ENCODE measurements around the gene MAGED2. TPM values are rescaled to one million over a fixed set of nuclear protein-coding genes. Genes with fewer than 3 reads are reported as not detected.
"Not testable (repeated sequence)": the region's sequence is repeated elsewhere in the genome, so short reads cannot be mapped to it uniquely, and the experiment has no call there.

MAGED2 gene
- total RNA-seq, 1 experiment from 2014 or later = 36.5 TPM

DNA sequence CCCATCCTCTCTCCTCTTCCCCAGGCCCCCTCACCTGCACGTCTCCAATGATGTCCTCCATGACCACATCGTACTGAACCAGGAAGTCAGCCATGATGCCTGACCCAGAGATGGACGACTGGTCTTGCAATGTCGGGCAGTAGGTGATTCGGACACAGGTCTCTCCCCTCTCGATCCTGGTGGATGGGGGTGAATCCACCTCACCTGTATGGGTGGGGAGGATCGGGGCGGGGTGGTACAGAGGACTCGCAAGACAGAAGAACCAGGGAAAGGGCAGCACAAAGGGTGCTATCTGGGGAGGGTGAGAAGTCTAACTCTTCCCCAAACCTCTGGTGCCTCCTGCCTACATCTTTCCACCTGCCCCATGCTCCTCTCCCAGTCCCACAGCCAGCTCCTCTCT lies 19.1 kb upstream of the MAGED2 start:
- H4K20me1 ChIP-seq (ENCODE audit: insufficient read depth, low read depth, low read length) = no peaks in the 10 kb centered on the region
- H3K27me3 ChIP-seq (ENCODE audit: low read length) = no peaks in the 10 kb centered on the region
- H3K9me3 ChIP-seq (ENCODE audit: low read length) = no peaks in the 10 kb centered on the region
- H3K36me3 ChIP-seq (ENCODE audit: insufficient read depth, low read length) = no peaks in the 10 kb centered on the region
- no peaks in the 10 kb centered on the region for H3K9me2 ChIP-seq (replicated peaks; ENCODE audit: insufficient read depth, low read length)
- no peak overlapping the region for H3K4me2 ChIP-seq (ENCODE audit: low read depth, low read length, poor library complexity, severe bottlenecking)
- no peak overlapping the region for H3K4me3 ChIP-seq (ENCODE audit: low read length)
- no peak for DNase-seq
- no peak overlapping the region for H2AFZ ChIP-seq (ENCODE audit: low read length)
- no peak overlapping the region for H3K9ac ChIP-seq (ENCODE audit: low read length)
- H3K27ac ChIP-seq (ENCODE audit: low read length) = no peak overlapping the region
- H3K4me1 ChIP-seq (ENCODE audit: low read length) = no peaks in the 10 kb centered on the region
- H3K79me2 ChIP-seq (ENCODE audit: low read length) = no peaks in the 10 kb centered on the region

DNA sequence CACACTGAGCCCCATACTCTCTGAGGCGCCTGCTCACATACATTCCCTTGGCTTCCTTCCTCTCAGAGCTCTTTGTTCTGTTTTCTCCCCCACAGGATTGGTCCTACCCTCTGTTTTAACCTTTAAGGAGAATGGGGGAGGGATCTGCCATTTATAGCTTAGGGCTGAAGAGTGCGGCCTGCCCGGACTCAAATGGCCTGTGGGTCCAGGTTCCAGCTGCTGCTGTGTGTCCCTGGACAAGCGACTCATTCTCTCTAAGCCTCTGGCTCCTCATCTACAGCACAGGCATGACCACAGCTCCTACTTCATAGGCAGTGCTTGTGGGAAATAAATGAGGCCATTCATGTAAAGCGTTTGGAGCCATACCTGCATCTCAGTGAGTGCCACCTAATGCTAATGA lies 18.1 kb upstream of the MAGED2 start:
- not testable (repeated sequence) for H3K4me3 ChIP-seq (ENCODE audit: low read length); H3K9me2 ChIP-seq (replicated peaks; ENCODE audit: insufficient read depth, low read length); H3K79me2 ChIP-seq (ENCODE audit: low read length); H3K27me3 ChIP-seq (ENCODE audit: low read length); H3K9ac ChIP-seq (ENCODE audit: low read length); H2AFZ ChIP-seq (ENCODE audit: low read length); DNase-seq; H3K4me1 ChIP-seq (ENCODE audit: low read length); H3K36me3 ChIP-seq (ENCODE audit: insufficient read depth, low read length); H3K4me2 ChIP-seq (ENCODE audit: low read depth, low read length, poor library complexity, severe bottlenecking); H3K27ac ChIP-seq (ENCODE audit: low read length); H3K9me3 ChIP-seq (ENCODE audit: low read length); H4K20me1 ChIP-seq (ENCODE audit: insufficient read depth, low read depth, low read length)

DNA sequence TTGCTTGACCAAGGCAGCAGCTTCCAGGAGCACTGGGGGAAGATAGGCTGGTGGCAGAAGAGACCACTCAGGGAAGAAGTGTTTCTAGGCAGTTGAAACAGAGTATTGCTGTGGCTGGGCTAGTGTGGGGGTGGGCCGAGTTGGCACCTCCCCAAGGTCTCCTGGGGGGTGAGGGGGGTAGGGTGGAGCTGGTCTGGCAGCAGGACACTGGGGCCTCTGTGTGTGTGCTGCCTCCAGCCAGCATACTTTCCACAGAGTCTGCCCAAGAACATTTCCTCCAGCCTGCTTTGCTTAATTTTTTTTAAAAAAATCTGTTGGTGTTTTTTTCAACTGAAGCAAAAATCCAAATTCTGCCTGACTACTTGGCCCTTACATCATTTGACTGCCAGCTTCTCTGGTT lies 13.5 kb upstream of the MAGED2 start:
- Histone ChIP-seq H3K9ac (ENCODE audit: low read length) (no peak overlapping the region), H3K4me1 (ENCODE audit: low read length) (no peaks in the 10 kb centered on the region), H2AFZ (ENCODE audit: low read length) (no peak overlapping the region), H3K4me3 (ENCODE audit: low read length) (no peak overlapping the region), H3K79me2 (ENCODE audit: low read length) (no peaks in the 10 kb centered on the region), H3K27me3 (ENCODE audit: low read length) (no peaks in the 10 kb centered on the region), H3K4me2 (ENCODE audit: low read depth, low read length, poor library complexity, severe bottlenecking) (no peak overlapping the region), H4K20me1 (ENCODE audit: insufficient read depth, low read depth, low read length) (no peaks in the 10 kb centered on the region), H3K9me3 (ENCODE audit: low read length) (no peaks in the 10 kb centered on the region), H3K27ac (ENCODE audit: low read length) (no peak overlapping the region), H3K9me2 (replicated peaks; ENCODE audit: insufficient read depth, low read length) (no peaks in the 10 kb centered on the region), H3K36me3 (ENCODE audit: insufficient read depth, low read length) (no peaks in the 10 kb centered on the region)
- no peak for DNase-seq

DNA sequence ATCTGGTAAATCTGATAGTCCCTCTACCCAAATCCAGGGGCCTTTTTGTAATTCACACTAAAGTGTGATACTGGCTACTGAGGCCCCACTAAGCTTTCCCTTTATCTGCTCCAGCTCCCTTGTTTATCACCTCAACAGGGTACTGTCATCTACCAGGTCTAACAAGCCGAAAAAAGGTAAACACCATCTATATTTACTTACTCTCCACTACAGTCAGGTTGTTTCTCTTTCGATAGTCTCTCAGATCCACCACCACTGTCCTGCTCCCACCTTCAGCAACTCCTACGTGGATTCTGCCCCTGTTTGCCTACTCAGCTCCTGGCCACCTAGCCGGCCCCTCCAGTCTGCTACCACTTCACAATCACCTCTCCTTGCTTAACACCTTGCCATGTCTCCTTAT lies 12.8 kb upstream of the MAGED2 start:
- Histone ChIP-seq H3K9me2 (replicated peaks; ENCODE audit: insufficient read depth, low read length) (no peaks in the 10 kb centered on the region), H3K27ac (ENCODE audit: low read length) (no peak overlapping the region), H3K9me3 (ENCODE audit: low read length) (no peaks in the 10 kb centered on the region), H3K4me3 (ENCODE audit: low read length) (no peak overlapping the region), H3K9ac (ENCODE audit: low read length) (no peak overlapping the region), H3K27me3 (ENCODE audit: low read length) (no peaks in the 10 kb centered on the region), H3K4me2 (ENCODE audit: low read depth, low read length, poor library complexity, severe bottlenecking) (no peak overlapping the region), H3K79me2 (ENCODE audit: low read length) (no peaks in the 10 kb centered on the region), H3K4me1 (ENCODE audit: low read length) (no peaks in the 10 kb centered on the region), H2AFZ (ENCODE audit: low read length) (no peak overlapping the region), H3K36me3 (ENCODE audit: insufficient read depth, low read length) (no peaks in the 10 kb centered on the region), H4K20me1 (ENCODE audit: insufficient read depth, low read depth, low read length) (no peaks in the 10 kb centered on the region)
- no peak for DNase-seq

DNA sequence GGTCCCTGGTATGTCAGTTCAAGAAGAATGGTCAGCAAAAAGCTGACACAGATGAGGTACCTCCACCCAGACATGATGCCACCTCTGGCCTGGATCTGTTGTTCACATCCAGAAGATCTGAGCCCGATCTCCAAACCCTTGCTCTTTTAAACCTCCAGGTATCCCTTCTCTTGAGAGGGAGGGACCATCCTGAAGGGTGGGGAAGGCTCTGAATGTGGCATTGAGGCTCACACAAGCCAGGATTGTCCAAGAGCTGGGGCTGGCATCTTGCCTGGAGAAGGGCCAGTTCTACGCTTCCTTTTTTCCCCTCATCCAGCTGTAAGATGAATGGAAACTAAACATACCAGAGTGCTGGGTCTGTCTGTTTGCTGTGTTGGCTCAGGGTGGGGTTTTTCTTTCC lies 9.4 kb upstream of the MAGED2 start, which contains the start of gene ITIH6:
TSS of gene ITIH6 (minus strand) at position 119 of the 400 bp plus-strand sequence. CDS start at position 74, 45 bp downstream.
- H3K4me2 ChIP-seq (ENCODE audit: low read depth, low read length, poor library complexity, severe bottlenecking) = no peak within 1 kb of the TSS
- no peaks in the 10 kb centered on the region for H4K20me1 ChIP-seq (ENCODE audit: insufficient read depth, low read depth, low read length)
- H3K4me1 ChIP-seq (ENCODE audit: low read length) = no peaks in the 10 kb centered on the region
- no peaks in the 10 kb centered on the region for H3K36me3 ChIP-seq (ENCODE audit: insufficient read depth, low read length)
- no peaks in the 10 kb centered on the region for H3K9me3 ChIP-seq (ENCODE audit: low read length)
- no peak within 1 kb of the TSS for H3K4me3 ChIP-seq (ENCODE audit: low read length)
- no peaks in the 10 kb centered on the region for H3K79me2 ChIP-seq (ENCODE audit: low read length)
- no peaks in the 10 kb centered on the region for H3K9me2 ChIP-seq (replicated peaks; ENCODE audit: insufficient read depth, low read length)
- H3K27ac ChIP-seq (ENCODE audit: low read length) = no peak within 1 kb of the TSS
- H3K27me3 ChIP-seq (ENCODE audit: low read length) = no peaks in the 10 kb centered on the region
- H2AFZ ChIP-seq (ENCODE audit: low read length) = no peak within 1 kb of the TSS
- H3K9ac ChIP-seq (ENCODE audit: low read length) = no peak within 1 kb of the TSS
- no peak for DNase-seq

DNA sequence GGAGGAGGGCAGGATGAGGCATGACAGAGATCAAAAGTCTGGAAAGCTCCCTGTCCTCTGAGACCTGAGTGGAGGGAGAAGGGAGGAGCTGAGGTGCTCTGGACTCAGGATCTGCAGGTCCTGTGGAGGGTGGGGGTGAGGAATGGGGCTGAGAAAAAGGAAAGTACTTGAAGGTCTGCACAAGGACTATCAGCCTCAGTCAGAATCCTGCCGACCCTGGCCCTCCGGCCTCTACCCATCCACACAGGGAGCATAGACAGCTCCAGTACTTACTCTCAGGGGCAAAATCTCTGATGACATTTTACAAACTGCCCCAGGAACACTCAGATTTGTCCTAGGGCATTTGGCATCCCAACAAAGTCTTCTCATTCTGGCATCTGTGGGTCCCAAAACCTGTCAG lies 8.5 kb upstream of the MAGED2 start:
- no peaks in the 10 kb centered on the region for H3K9me3 ChIP-seq (ENCODE audit: low read length)
- no peaks in the 10 kb centered on the region for H3K9me2 ChIP-seq (replicated peaks; ENCODE audit: insufficient read depth, low read length)
- H3K4me1 ChIP-seq (ENCODE audit: low read length) = no peaks in the 10 kb centered on the region
- no peak overlapping the region for H3K27ac ChIP-seq (ENCODE audit: low read length)
- H3K36me3 ChIP-seq (ENCODE audit: insufficient read depth, low read length) = no peaks in the 10 kb centered on the region
- no peaks in the 10 kb centered on the region for H4K20me1 ChIP-seq (ENCODE audit: insufficient read depth, low read depth, low read length)
- no peak overlapping the region for H2AFZ ChIP-seq (ENCODE audit: low read length)
- H3K79me2 ChIP-seq (ENCODE audit: low read length) = no peaks in the 10 kb centered on the region
- no peak overlapping the region for H3K9ac ChIP-seq (ENCODE audit: low read length)
- no peak for DNase-seq
- no peak overlapping the region for H3K4me2 ChIP-seq (ENCODE audit: low read depth, low read length, poor library complexity, severe bottlenecking)
- H3K27me3 ChIP-seq (ENCODE audit: low read length) = no peaks in the 10 kb centered on the region
- H3K4me3 ChIP-seq (ENCODE audit: low read length) = no peak overlapping the region

DNA sequence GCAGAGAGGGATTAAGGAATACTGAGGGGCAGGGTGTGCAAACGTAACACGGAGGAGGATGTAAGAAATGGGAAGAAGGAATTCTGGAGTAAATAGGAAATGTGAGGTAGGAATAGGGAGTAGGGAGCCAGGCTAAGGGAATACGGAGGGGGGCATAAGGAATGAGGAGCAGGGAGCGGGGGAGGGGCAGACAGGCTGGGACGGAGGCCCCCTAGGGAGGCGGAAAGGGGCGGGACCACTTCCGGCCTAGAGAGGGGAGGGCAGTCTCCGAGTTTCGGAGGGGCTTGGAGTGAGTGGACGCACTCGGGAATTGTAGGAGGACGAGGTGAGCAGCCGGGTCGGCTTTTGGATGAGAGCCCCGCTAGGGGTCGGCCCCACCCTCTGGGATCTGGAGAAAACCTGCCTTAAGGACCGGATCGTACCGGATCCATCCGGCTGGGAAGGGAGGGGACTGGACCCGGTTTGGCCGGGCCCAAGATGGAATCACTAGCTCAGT lies 612 bp downstream of the MAGED2 start:
- Histone ChIP-seq H3K4me3 (ENCODE audit: low read length) (peak overlapping the region; percentile 78), H3K9me2 (replicated peaks; ENCODE audit: insufficient read depth, low read length) (no peaks in the 10 kb centered on the region), H3K36me3 (ENCODE audit: insufficient read depth, low read length) (0 out of 2 replicates have a peak, but pooled peaks cover 4% of the 10 kb centered on the region), H3K27me3 (ENCODE audit: low read length) (no peaks in the 10 kb centered on the region), H3K79me2 (ENCODE audit: low read length) (peaks cover 7% of the 10 kb centered on the region; the same call in 1 of the 2 replicates), H3K4me1 (ENCODE audit: low read length) (peaks cover 15% of the 10 kb centered on the region), H3K9ac (ENCODE audit: low read length) (peak overlapping the region; percentile 83), H3K9me3 (ENCODE audit: low read length) (no peaks in the 10 kb centered on the region), H3K4me2 (ENCODE audit: low read depth, low read length, poor library complexity, severe bottlenecking) (peak overlapping the region; percentile 77), H4K20me1 (ENCODE audit: insufficient read depth, low read depth, low read length) (no peaks in the 10 kb centered on the region), H3K27ac (ENCODE audit: low read length) (no peak overlapping the region), H2AFZ (ENCODE audit: low read length) (peak overlapping the region; percentile 85)
- DNase-seq = peak; percentile 65

DNA sequence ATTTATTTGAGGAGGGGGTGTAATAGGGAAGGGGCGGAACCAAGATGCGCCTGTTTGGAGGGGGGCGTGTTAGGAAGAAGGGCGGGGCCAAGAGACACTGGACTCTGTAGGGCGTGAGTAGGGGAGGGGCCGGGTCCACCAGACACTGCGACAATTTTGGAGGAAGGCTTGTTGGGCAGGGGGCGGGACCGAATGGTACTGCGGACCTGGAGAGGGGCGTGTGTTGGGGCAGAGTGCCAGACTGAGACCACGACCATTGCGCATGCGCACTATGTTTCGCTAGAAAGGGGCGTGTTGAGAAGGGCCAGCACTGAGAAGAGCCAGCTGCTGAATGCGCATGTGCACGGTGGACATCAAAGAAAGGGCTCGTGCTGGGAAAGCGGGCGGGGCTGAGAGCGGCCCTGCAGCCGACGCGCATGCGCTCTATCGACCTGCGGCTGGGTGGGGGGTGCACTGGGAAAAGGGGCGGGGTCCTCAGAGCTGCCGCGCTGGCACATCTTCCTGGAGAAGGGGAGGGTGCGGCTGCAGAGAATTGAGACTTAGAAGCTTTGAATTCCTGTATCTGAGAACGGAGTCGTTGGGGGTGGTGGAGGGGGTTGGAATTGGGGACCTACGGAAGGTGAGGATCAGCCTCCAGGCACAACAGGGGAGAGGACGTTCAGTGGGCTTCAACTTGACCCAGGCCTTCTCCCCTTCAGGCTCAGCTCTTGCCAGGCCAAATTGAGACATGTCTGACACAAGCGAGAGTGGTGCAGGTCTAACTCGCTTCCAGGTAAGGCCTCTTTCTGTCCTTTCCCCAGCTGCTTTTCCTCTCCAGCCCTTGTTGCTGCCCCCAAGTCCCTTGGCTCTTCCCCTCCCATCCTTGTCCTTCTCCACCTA lies 1.3 kb downstream of the MAGED2 start:
- peak overlapping the region; percentile 79 for H3K4me3 ChIP-seq (ENCODE audit: low read length)
- DNase-seq = peak; percentile 96
- H3K4me2 ChIP-seq (ENCODE audit: low read depth, low read length, poor library complexity, severe bottlenecking) = peak overlapping the region; percentile 77
- H3K4me1 ChIP-seq (ENCODE audit: low read length) = peaks cover 15% of the 10 kb centered on the region
- H3K27me3 ChIP-seq (ENCODE audit: low read length) = no peaks in the 10 kb centered on the region
- peak overlapping the region; percentile 83 for H3K9ac ChIP-seq (ENCODE audit: low read length)
- no peaks in the 10 kb centered on the region for H3K9me2 ChIP-seq (replicated peaks; ENCODE audit: insufficient read depth, low read length)
- peak overlapping the region; percentile 85 for H2AFZ ChIP-seq (ENCODE audit: low read length)
- no peak overlapping the region for H3K27ac ChIP-seq (ENCODE audit: low read length)
- H3K36me3 ChIP-seq (ENCODE audit: insufficient read depth, low read length) = 0 out of 2 replicates have a peak, but pooled peaks cover 4% of the 10 kb centered on the region
- H3K9me3 ChIP-seq (ENCODE audit: low read length) = no peaks in the 10 kb centered on the region
- H3K79me2 ChIP-seq (ENCODE audit: low read length) = peaks cover 7% of the 10 kb centered on the region; the same call in 1 of the 2 replicates
- H4K20me1 ChIP-seq (ENCODE audit: insufficient read depth, low read depth, low read length) = no peaks in the 10 kb centered on the region
